ENCODE data around the gene CPAMD8.

- TF ChIP-seq, protein P1, sequence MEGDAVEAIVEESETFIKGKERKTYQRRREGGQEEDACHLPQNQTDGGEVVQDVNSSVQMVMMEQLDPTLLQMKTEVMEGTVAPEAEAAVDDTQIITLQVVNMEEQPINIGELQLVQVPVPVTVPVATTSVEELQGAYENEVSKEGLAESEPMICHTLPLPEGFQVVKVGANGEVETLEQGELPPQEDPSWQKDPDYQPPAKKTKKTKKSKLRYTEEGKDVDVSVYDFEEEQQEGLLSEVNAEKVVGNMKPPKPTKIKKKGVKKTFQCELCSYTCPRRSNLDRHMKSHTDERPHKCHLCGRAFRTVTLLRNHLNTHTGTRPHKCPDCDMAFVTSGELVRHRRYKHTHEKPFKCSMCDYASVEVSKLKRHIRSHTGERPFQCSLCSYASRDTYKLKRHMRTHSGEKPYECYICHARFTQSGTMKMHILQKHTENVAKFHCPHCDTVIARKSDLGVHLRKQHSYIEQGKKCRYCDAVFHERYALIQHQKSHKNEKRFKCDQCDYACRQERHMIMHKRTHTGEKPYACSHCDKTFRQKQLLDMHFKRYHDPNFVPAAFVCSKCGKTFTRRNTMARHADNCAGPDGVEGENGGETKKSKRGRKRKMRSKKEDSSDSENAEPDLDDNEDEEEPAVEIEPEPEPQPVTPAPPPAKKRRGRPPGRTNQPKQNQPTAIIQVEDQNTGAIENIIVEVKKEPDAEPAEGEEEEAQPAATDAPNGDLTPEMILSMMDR (IDR thresholded peaks at IDR 0.05; ENCODE audit: low read depth, low read length): peak; percentile 10
- TF ChIP-seq POLR2A (IDR thresholded peaks at IDR 0.05; ENCODE audit: extremely low read depth, insufficient read length): no peak
Measured at GRCh38 chr19:17069193-17069592, 42.6 kb upstream of the CPAMD8 start.

All from NB4 (cell line).